Brain pericyte (primary cell): ENCODE measurements around the gene KIF12.
"Not testable (repeated sequence)": the region's sequence is repeated elsewhere in the genome, so short reads cannot be mapped to it uniquely, and the experiment has no call there.

Source experiments
- DNase-seq: peaks from one replicate; pipeline ENCODE4 v3.0.0-alpha.2; 2012; ENCODE audit warnings: low read depth, low spot score

Gene KIF12

GRCh38 chr9:114084282-114085073, 14.6 kb downstream of the KIF12 start:
- no peak for DNase-seq

DNA sequence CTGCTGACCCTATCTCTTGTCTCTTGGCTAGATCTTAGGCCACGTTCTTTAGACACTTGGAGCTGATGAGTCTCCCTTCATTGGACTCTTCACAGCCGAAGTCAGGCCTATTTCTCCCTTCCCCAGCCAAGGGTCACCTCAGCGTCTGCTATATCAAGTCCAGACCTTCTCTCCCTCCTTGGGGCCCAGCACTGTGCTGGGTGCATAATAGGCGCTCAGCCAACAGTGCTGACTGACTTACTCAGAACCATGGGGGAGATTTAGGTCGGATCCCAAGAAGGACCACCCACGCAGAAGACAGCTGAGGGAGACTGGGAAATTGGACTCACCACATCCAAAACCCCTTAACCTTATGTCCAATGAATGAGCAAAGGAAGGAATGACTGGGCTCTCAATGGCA, 15.4 kb downstream of the KIF12 start:
- DNase-seq = no peak

- DNase-seq = not testable (repeated sequence)
Observed at GRCh38 chr9:114082763-114083412, 16.2 kb downstream of the KIF12 start.

- peak; percentile 38 for DNase-seq
Observed at GRCh38 chr9:114082017-114082762, 16.9 kb downstream of the KIF12 start.

- DNase-seq = no peak
Observed at GRCh38 chr9:114081441-114082016, 17.6 kb downstream of the KIF12 start.

DNA sequence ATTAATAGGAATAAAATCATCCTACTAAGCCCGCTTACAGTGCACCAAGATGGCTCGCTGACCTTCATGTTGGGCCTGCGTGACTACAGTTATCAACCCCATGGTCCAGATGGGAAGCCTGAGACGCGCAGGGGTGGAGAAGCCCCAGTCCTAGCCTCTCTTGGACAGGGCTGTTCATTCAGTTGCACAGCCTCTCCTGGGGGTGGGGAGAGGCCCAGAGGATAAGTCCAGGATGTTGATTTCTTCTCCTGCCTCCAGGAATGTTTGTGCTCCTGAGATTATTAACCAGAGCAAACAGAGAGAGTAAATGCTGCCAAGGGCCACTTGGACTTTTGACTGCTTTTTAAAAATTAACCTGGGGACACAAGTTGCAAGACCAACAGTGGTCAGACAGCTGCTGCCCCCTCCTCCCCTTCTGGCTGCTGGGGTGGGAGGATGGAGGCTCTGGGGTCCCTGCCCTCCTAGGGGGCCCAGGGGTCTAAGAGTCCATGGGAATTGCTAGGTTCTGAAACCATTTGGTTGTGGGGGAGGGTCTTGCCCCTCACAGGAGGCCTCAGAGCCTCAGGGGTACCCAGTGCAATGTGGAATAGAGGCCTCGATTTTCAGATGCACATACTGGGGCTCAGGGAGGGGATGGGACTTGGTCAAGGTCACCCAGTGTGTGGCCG, 18.2 kb downstream of the KIF12 start:
- DNase-seq = no peak

- no peak for DNase-seq
Observed at GRCh38 chr9:114080195-114080772, 18.8 kb downstream of the KIF12 start.

- no peak for DNase-seq
Observed at GRCh38 chr9:114078781-114079156, 20.3 kb downstream of the KIF12 start.

DNA sequence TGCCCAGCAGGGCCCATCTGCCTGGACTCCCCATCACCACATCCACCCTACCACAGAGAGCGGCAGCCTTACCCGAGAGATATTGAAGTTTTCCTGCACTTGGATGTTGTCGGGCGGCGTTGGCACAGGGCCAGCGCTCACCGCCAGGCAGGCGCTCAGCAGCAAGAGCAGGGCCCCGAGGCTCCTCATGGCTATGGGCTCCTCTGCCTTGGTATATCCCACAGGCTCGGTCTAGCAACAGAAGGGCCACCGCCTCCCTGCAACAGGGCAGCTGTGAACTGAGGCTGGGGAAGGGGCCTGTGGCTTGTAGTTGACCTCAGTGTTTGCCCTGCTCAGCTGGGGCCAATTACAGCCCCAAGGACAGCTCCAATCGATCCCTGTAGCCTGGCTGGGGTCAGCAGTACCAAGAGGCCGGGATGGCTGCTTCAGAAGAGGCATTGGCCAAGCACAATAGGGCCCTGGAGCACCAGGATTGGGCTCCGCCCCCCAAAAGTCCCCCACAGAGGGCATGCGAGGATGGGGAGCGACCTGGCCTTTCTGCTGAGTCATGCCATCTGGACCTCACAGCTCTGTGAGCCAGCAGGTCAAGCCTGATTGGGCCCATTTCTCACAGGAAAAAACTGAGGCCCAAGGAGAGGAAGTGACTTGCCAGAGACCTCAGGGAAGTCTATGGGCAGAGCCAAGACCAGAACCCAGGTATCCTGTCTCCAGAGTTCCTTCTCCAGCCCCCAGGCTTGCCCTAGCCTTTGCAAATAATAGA, 20.9 kb downstream of the KIF12 start, which contains the start of gene AMBP:
Gene AMBP, minus strand, starts transcription at position 280 of the 760 bp plus-strand sequence. Its CDS starts 91 bp downstream, at position 189.
- no peak for DNase-seq

DNA sequence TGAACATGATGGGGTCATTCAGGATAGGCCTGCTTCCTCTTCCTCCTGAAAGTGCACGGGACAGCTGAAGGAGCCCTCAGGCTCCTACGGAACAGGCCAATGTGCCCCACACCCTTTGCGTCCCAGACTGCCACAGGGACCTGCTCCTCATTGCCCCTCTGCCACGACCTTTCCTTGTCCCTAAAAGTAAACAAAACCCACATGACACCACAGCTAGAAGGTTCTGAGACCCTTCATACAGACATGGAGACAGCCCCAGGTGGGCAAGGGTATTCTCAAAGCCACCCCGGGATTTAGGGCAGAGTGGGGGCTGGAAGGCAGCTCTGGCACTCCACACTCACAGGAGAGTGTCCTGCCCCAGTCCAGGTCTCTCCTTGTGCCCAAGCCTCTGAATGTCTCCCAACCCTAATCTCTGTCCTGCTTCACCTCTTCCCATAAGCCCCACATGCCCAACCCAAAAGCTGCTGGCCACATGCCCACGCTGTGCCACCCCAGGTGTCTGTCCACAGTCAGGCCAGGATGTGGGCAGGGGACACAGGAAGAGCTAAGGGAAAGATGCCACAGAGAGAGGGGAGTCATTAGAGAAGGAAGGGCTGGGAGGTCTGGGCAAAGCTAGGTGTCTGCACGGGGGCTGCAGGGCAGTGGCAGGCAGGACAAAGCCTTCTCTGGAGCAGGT, 21.8 kb downstream of the KIF12 start:
- DNase-seq = no peak

GRCh38 chr9:114076237-114077161, 22.6 kb downstream of the KIF12 start:
- no peak for DNase-seq

- no peak for DNase-seq
Observed at GRCh38 chr9:114075602-114076001, 23.5 kb downstream of the KIF12 start.

GRCh38 chr9:114072184-114073140, 26.6 kb downstream of the KIF12 start:
- no peak for DNase-seq

GRCh38 chr9:114071197-114071795, 27.8 kb downstream of the KIF12 start:
- no peak for DNase-seq

GRCh38 chr9:114070188-114071103, 28.6 kb downstream of the KIF12 start:
- no peak for DNase-seq
